Subcutaneous adipose tissue (tissue), 4 donors: Measurements from ENCODE around the gene RFX4. TPM values are rescaled to one million over a fixed set of nuclear protein-coding genes. Genes with fewer than 3 reads are reported as not detected.

Source experiments
- CTCF ChIP-seq: fragments of 450-650 bp; IDR thresholded peaks from one replicate; pipeline ENCODE4 v1.5.1; 2016; ENCODE audit warnings: low read depth, mild to moderate bottlenecking, control low read depth, antibody characterized with exemption, moderate library complexity
- total RNA-seq, 4 donors: library from RNA; depleted of rRNA; stranded (reverse); fragments of >200 nt; gene quantifications; one replicate each; pipeline ENCODE4 v1.1.0, GENCODE V29; 2016

The RFX4 gene
- total RNA-seq, 4 donors from 2014 or later, result 0.38 TPM; not detected in 3

GRCh38 chr12:106595268-106595667, 12.5 kb downstream of the RFX4 start:
- no peak for TF ChIP-seq CTCF

- TF ChIP-seq CTCF, result no peak
These were observed 15.2 kb downstream of the RFX4 start for GRCh38 chr12:106598003-106598402.

- no peak for TF ChIP-seq CTCF
These were observed 16.5 kb downstream of the RFX4 start for GRCh38 chr12:106599302-106599701.

- no peak for TF ChIP-seq CTCF
These were observed 17.7 kb downstream of the RFX4 start for GRCh38 chr12:106600503-106600902.

GRCh38 chr12:106601031-106601430, 18.2 kb downstream of the RFX4 start:
- no peak for TF ChIP-seq CTCF

GRCh38 chr12:106601496-106601895, 18.7 kb downstream of the RFX4 start:
- TF ChIP-seq CTCF, result no peak

- TF ChIP-seq CTCF, result no peak
These were observed 19.3 kb downstream of the RFX4 start for GRCh38 chr12:106602076-106602475.
